CD4-positive, alpha-beta memory T cell (primary cell): Measurements from ENCODE around the gene NDUFV2. TPM values are rescaled to one million over a fixed set of nuclear protein-coding genes. Genes with fewer than 3 reads are reported as not detected.

Source experiments
- CTCF ChIA-PET: fragments of 350-600 bp; sonication (Branson Sonifier 250); formaldehyde crosslinking; loops from one replicate; lab custom pipeline; 2021; ENCODE audit warnings: inconsistent platforms; ENCODE audit not compliant: partially characterized antibody; lab: Charles Lee
- POLR2A ChIA-PET: fragments of 350-600 bp; sonication (Branson Sonifier 250); formaldehyde crosslinking; loops from one replicate; lab custom pipeline; 2021; ENCODE audit not compliant: partially characterized antibody; lab: Charles Lee
- DNase-seq, 5 donors: peaks; one replicate each; pipeline versions ENCODE4 v3.0.0 to v3.0.0-alpha.2; 2020 to 2022; ENCODE audit warnings: mixed read lengths in 1 of 5
- H3K27ac ChIP-seq: one replicate; pipeline ENCODE4 v1.7.0; 2013; ENCODE audit warnings: low read depth, low read length
- H3K27me3 ChIP-seq: 2 replicates; pipeline ENCODE4 v1.7.0; 2013; ENCODE audit warnings: mild to moderate bottlenecking, low read length, moderate library complexity; ENCODE audit not compliant: insufficient read depth
- H3K36me3 ChIP-seq: 2 replicates; pipeline ENCODE4 v1.7.0; 2013; ENCODE audit warnings: mild to moderate bottlenecking, low read length, moderate library complexity; ENCODE audit not compliant: insufficient read depth
- H3K4me1 ChIP-seq: 2 replicates; pipeline ENCODE4 v1.7.0; 2013; ENCODE audit warnings: mild to moderate bottlenecking, low read length, moderate library complexity; ENCODE audit not compliant: insufficient read depth
- H3K4me3 ChIP-seq, 2 donors: one replicate each; pipeline ENCODE4 v1.7.0; 2013; ENCODE audit warnings: low read length in 2 of 2, mild to moderate bottlenecking in 1 of 2
- H3K9me3 ChIP-seq, 2 donors: one replicate each; pipeline ENCODE4 v1.7.0; 2013; ENCODE audit warnings: low read length in 2 of 2, control low read depth in 1 of 2; ENCODE audit not compliant: control insufficient read depth in 1 of 2
- H3K27ac Mint-ChIP-seq, 7 donors: one replicate each; pipeline ENCODE4 v1.8.0; 2020 to 2021; ENCODE audit warnings: mixed read lengths in 7 of 7, mild to moderate bottlenecking in 6 of 7, inconsistent platforms in 3 of 7, moderate library complexity in 3 of 7
- H3K27me3 Mint-ChIP-seq, 2 donors: one replicate each; pipeline ENCODE4 v1.8.0; 2020 to 2021; ENCODE audit warnings: mixed read lengths in 2 of 2
- H3K36me3 Mint-ChIP-seq, 2 donors: one replicate each; pipeline ENCODE4 v1.8.0; 2020 to 2021; ENCODE audit warnings: mixed read lengths in 2 of 2, inconsistent platforms in 1 of 2, mild to moderate bottlenecking in 1 of 2
- H3K4me1 Mint-ChIP-seq, 4 donors: one replicate each; pipeline ENCODE4 v1.8.0; 2020 to 2021; ENCODE audit warnings: mixed read lengths in 4 of 4, mild to moderate bottlenecking in 1 of 4
- H3K4me3 Mint-ChIP-seq, 8 donors: one replicate each; pipeline ENCODE4 v1.8.0; 2020 to 2021; ENCODE audit warnings: mixed read lengths in 8 of 8, mild to moderate bottlenecking in 7 of 8, moderate library complexity in 6 of 8, inconsistent platforms in 3 of 8
- H3K9me3 Mint-ChIP-seq, 8 donors: one replicate each; pipeline ENCODE4 v1.8.0; 2020 to 2021; ENCODE audit warnings: mixed read lengths in 8 of 8, mild to moderate bottlenecking in 5 of 8, inconsistent platforms in 3 of 8, moderate library complexity in 1 of 8
- intact Hi-C: fragments of 100-400 bp; cut with micrococcal nuclease; formaldehyde crosslinking; loops from one replicate; pipeline ENCODE4 v1.15.1; 2023
- polyA plus RNA-seq, 2 donors: library from polyadenylated mRNA; unstranded; fragments of 300-500 nt; fragmentation: Illumina TruSeq; gene quantifications; one replicate each; pipeline ENCODE4 v1.2.3, GENCODE V29; 2021
- total RNA-seq, 2 experiments: library from RNA; stranded (reverse); gene quantifications; one replicate each; pipeline ENCODE4 v1.2.3, GENCODE V29; 2021

Gene NDUFV2
- total and polyA plus RNA-seq, 4 experiments from 2014 or later, result 135 to 281 (median 174) TPM

DNA sequence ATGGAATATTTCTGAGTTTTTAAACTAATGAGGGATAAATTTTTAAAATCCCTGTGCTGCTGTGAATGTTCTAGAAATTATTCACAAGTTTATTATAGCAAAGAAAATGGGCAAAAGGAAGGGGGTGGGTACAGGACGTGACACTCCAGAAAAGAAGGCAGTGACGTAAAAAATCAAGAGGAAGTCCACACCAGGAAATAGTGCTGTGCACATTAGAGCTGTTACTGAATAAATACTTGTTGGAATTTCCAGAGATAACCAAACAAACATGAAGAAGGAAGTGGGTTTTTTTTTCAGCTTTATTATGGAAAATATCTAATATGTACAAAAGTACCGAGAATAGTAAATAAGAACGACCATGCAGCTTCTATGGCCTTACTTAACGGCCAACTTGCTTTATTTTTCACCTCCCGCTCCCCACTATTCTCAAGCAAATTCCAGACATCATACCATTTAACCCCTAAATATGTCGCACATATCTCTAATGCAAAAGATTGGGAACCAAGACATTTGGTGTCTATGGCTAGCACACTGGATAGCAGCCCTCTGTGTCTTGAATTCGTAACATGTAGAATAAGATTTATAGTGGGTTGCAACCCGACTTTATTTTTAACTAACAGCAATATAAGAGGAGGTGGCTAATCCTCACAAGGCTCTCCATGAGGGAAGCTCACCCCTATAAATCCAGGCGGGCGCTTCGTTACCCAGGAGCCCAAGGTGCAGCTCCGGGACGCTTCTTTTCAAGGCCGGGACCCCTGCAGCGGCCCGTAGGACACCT is 580 bp upstream of the NDUFV2 start:
- peaks cover 35 to 65% (median 50%) of the 10 kb centered on the region in 4 donors for H3K4me1 Mint-ChIP-seq
- Histone ChIP-seq H3K9me3 (no peaks in the 10 kb centered on the region), H3K27me3 (no peaks in the 10 kb centered on the region), H3K36me3 (no peaks in the 10 kb centered on the region), H3K4me3 (peak overlapping the region; percentile 81 to 92), H3K4me1 (peaks cover 47% of the 10 kb centered on the region), H3K27ac (peak overlapping the region; percentile 82)
- POLR2A ChIA-PET, result interaction anchor here (0.7 to 14.2 kb wide), 12 partner anchors 8 to 232 kb away, joined by 3 to 453 read pairs (median 9); partner anchors contain the start of genes ANKRD12 and TWSG1
- H3K36me3 Mint-ChIP-seq, result peaks cover 0 to 34% of the 10 kb centered on the region in 2 donors
- no peaks in the 10 kb centered on the region for H3K9me3 Mint-ChIP-seq
- intact Hi-C loops, result loop anchor here (1.0 to 2.0 kb wide), 7 partner anchors 11 to 811 kb away; partner anchors contain the start of genes ANKRD12, RALBP1 and TWSG1
- CTCF ChIA-PET, result interaction anchor here (1.1 to 4.6 kb wide), 10 partner anchors 11 to 231 kb away, joined by 3 to 67 read pairs (median 10); partner anchors contain the start of gene ANKRD12
- peak overlapping the region; percentile 94 to 99 (median 97) for H3K27ac Mint-ChIP-seq
- H3K27me3 Mint-ChIP-seq, result no peaks in the 10 kb centered on the region
- peak overlapping the region; percentile 89 to 96 (median 94) for H3K4me3 Mint-ChIP-seq
- peak; percentile 64 to 72 (median 69) for DNase-seq

DNA sequence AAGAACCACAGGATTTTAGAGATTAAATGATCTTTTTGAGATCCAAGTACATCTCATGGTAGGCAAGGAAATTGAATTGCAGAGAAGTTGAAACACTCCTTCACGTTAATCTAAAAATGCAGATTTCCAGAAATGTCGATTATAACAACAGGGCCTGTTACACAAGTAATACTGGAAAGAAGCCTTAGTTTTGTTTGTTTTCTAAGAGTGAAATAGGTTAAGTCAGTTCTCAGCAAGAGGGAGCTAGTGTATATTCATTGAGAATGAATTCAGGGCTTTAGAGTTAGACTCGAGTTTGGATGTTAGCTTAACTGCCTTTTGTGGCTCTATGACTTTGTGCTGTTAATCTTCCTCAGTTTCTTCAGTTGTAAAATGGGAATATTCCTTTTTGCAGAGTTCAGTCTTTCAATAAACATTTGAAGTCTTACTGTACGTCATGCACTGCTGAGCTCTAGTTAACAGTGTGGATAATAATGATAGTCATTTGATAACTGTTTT is 926 bp downstream of the NDUFV2 start:
- H3K27me3 Mint-ChIP-seq, result no peaks in the 10 kb centered on the region
- peak overlapping the region; percentile 90 to 99 (median 94) for H3K27ac Mint-ChIP-seq
- H3K4me3 Mint-ChIP-seq, result peak overlapping the region; percentile 89 to 96 (median 94)
- intact Hi-C loops, result loop anchor here (1.0 to 2.0 kb wide), 3 partner anchors 14 to 809 kb away; no protein-coding TSS in a partner anchor
- Histone ChIP-seq H3K36me3 (peaks cover 4% of the 10 kb centered on the region), H3K4me3 (peak overlapping the region; percentile 40 to 81), H3K27ac (peak overlapping the region; percentile 82), H3K27me3 (no peaks in the 10 kb centered on the region), H3K4me1 (peaks cover 62% of the 10 kb centered on the region), H3K9me3 (no peaks in the 10 kb centered on the region)
- CTCF ChIA-PET, result interaction anchor here (0.7 to 4.6 kb wide), 14 partner anchors 9 to 85 kb away, joined by 3 to 67 read pairs (median 8); partner anchors contain the start of gene ANKRD12
- H3K4me1 Mint-ChIP-seq, result peaks cover 41 to 72% (median 57%) of the 10 kb centered on the region in 4 donors
- H3K9me3 Mint-ChIP-seq, result no peaks in the 10 kb centered on the region
- POLR2A ChIA-PET, result interaction anchor here (0.6 to 14.2 kb wide), 12 partner anchors 8 to 494 kb away, joined by 3 to 453 read pairs (median 10); partner anchors contain the start of genes ANKRD12 and RAB12
- DNase-seq, result peak in 4 of 5 donors; percentile 38 to 47 (median 44)
- peaks cover 0 to 41% of the 10 kb centered on the region in 2 donors for H3K36me3 Mint-ChIP-seq

DNA sequence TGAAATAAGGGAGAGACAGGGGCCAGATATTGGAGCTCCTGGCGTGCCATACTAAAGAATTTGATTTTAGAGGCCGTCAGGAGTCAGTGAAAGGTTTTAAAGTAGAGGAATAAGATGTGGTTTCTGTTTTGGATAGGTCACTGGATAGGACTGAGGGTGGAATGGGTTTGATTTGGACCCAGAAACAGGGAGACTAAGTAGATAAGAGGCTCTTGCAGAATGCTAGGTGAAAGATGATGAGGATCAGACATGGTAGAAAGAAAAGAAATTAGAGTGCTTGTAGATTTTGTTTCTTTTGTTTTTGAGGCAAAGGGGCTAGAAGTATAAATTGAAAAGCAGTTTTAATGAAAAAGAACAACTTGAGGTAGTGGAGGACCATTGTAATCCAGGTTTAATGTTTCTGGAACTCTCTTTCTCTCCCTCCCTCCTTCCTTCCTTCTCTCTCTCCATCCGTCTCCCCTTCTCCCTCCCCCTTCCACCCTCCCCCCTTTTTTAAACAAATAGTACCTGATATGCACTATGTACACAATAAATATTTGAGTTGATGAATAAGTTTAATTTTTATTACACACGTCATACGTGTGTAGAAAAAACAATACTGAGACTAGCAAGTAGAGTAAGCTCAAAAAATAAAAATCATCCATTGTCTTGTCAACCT is 1.9 kb downstream of the NDUFV2 start:
- intact Hi-C loops, result no loop called here
- CTCF ChIA-PET, result interaction anchor here (0.6 to 4.6 kb wide), 13 partner anchors 12 to 84 kb away, joined by 3 to 67 read pairs (median 8); partner anchors contain the start of gene ANKRD12
- peaks cover 4% of the 10 kb centered on the region for H3K36me3 ChIP-seq
- no peak for DNase-seq
- Mint-ChIP-seq H3K27ac (peak overlapping the region; percentile 90 to 99 (median 94)), H3K9me3 (no peaks in the 10 kb centered on the region), H3K4me3 (peak overlapping the region; percentile 89 to 96 (median 94)), H3K36me3 (peaks cover 0 to 47% of the 10 kb centered on the region in 2 donors), H3K4me1 (peaks cover 47 to 82% (median 65%) of the 10 kb centered on the region in 4 donors), H3K27me3 (no peaks in the 10 kb centered on the region)
- H3K4me1 ChIP-seq, result peaks cover 71% of the 10 kb centered on the region
- H3K27ac ChIP-seq, result peak overlapping the region; percentile 82
- H3K27me3 ChIP-seq, result no peaks in the 10 kb centered on the region
- H3K4me3 ChIP-seq, result peak overlapping the region; percentile 40 to 81
- no peaks in the 10 kb centered on the region for H3K9me3 ChIP-seq
- POLR2A ChIA-PET, result interaction anchor here (0.9 to 14.2 kb wide), 9 partner anchors 8 to 43 kb away, joined by 3 to 453 read pairs (median 16); partner anchors contain the start of gene ANKRD12

DNA sequence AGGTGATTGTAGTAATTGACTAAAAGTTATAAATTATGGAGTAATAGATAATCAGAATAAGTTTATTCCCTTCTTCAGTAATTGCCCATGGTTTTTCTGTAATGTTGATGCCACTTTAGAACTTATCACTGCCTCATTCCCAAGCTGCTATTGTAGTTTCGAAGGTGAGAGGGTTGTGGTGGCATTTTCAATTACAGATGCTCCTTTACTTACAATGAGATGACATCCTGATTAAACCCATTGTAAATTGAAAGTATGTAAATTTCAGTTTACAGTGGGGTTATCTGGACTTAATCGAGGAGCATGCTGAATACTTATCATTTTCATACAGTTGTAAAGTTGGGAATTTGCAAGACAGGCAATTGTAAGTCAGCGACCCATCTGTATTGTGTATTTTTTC is 2.9 kb downstream of the NDUFV2 start:
- H3K36me3 Mint-ChIP-seq, result peaks cover 0 to 53% of the 10 kb centered on the region in 2 donors
- Histone ChIP-seq H3K36me3 (peaks cover 4% of the 10 kb centered on the region), H3K9me3 (no peaks in the 10 kb centered on the region), H3K27ac (peak overlapping the region; percentile 82), H3K4me3 (peak overlapping the region; percentile 40 to 81), H3K27me3 (no peaks in the 10 kb centered on the region), H3K4me1 (peaks cover 82% of the 10 kb centered on the region)
- ChIA-PET POLR2A (interaction anchor here (1.8 to 14.2 kb wide), 4 partner anchors 12 to 30 kb away, joined by 4 to 453 read pairs (median 179); partner anchors contain the start of gene ANKRD12), CTCF (interaction anchor here (1.0 to 4.6 kb wide), 6 partner anchors 11 to 36 kb away, joined by 3 to 67 read pairs (median 5); partner anchors contain the start of gene ANKRD12)
- DNase-seq, result no peak
- intact Hi-C loops, result no loop called here
- no peaks in the 10 kb centered on the region for H3K27me3 Mint-ChIP-seq
- peak overlapping the region; percentile 89 to 96 (median 94) for H3K4me3 Mint-ChIP-seq
- peaks cover 58 to 91% (median 73%) of the 10 kb centered on the region in 4 donors for H3K4me1 Mint-ChIP-seq
- peak overlapping the region; percentile 90 to 99 (median 94) for H3K27ac Mint-ChIP-seq
- no peaks in the 10 kb centered on the region for H3K9me3 Mint-ChIP-seq

DNA sequence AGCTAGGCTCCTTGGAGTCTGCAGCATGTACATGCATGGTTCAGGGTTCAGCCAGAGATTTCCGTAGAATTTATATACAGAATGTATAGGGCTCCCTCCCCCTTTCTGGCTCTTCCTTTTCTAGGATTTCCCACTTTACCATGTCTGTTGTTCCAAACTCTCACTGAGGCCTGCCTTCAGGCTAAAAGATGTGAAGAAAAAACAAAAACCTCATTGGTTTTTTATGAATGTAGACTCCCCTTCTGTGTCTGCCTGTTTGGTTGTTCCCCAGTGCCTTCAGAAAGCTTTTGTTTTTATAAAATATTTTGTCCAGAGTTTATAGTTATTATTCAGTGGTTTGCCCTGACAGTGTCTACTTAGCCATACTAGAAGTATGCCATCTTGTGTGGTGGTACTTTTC is 3.6 kb downstream of the NDUFV2 start:
- H3K27ac ChIP-seq, result peak overlapping the region; percentile 82
- peaks cover 4% of the 10 kb centered on the region for H3K36me3 ChIP-seq
- H3K4me1 Mint-ChIP-seq, result peaks cover 58 to 92% (median 74%) of the 10 kb centered on the region in 4 donors
- no peaks in the 10 kb centered on the region for H3K9me3 Mint-ChIP-seq
- DNase-seq, result no peak
- ChIA-PET POLR2A (interaction anchor here (1.8 to 14.2 kb wide), 4 partner anchors 11 to 29 kb away, joined by 4 to 453 read pairs (median 179); partner anchors contain the start of gene ANKRD12), CTCF (interaction anchor here (0.9 to 4.6 kb wide), 3 partner anchors 10 to 35 kb away, joined by 3 to 58 read pairs (median 4); no protein-coding TSS in a partner anchor)
- no peaks in the 10 kb centered on the region for H3K27me3 Mint-ChIP-seq
- no peaks in the 10 kb centered on the region for H3K27me3 ChIP-seq
- intact Hi-C loops, result no loop called here
- H3K27ac Mint-ChIP-seq, result peak overlapping the region; percentile 90 to 99 (median 94)
- H3K4me3 Mint-ChIP-seq, result peak overlapping the region; percentile 89 to 96 (median 94)
- H3K4me1 ChIP-seq, result peaks cover 85% of the 10 kb centered on the region
- H3K36me3 Mint-ChIP-seq, result peaks cover 0 to 53% of the 10 kb centered on the region in 2 donors
- no peaks in the 10 kb centered on the region for H3K9me3 ChIP-seq
- peak overlapping the region; percentile 40 to 81 for H3K4me3 ChIP-seq

DNA sequence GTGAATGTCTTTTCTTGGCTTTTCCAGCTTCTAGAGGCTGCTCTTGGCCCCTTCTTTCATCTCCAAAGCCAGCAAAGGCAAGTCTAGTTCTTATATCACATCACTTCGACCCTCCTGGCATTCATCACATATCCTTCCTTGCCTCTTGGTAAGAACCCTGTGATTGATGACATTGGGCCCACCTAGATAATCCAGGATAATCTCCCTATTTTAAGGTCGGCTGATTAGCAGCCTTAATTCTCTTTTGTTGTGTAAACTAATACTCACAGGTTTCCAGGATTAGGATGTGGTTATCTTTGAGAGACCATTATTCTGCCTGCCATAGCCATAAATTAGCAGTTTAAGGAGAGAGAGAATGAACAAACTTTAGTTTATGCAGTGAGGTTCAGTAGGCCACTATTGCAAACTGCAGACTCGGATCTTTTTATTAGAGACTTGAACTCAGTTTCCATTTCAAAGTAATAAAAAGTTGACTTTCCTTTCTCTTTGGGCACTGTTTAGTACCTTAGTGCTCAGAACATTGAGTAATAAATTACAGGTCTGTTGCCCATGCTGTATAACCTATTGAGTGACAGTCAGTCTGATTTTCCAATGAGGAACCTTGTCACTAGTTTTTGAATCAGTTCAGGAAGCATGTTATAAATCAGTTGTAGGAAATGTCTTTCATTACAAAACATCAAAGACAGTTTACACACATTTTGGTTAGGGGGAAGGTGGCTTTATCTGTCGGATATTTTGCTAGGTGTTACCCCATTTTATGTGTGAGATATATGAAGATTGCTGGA is 4.5 kb downstream of the NDUFV2 start:
- no peaks in the 10 kb centered on the region for H3K27me3 ChIP-seq
- Mint-ChIP-seq H3K27ac (peak overlapping the region; percentile 80 to 97 (median 90)), H3K4me1 (peaks cover 55 to 94% (median 75%) of the 10 kb centered on the region in 4 donors), H3K9me3 (no peaks in the 10 kb centered on the region), H3K36me3 (peaks cover 0 to 49% of the 10 kb centered on the region in 2 donors), H3K4me3 (peak overlapping the region; percentile 89 to 96 (median 94)), H3K27me3 (no peaks in the 10 kb centered on the region)
- peak overlapping the region in 1 of 2 donors; percentile 81 for H3K4me3 ChIP-seq
- ChIA-PET POLR2A (interaction anchor here (4.3 to 21.8 kb wide), 5 partner anchors 10 to 28 kb away, joined by 19 to 823 read pairs (median 285); partner anchors contain the start of gene ANKRD12), CTCF (interaction anchor here (0.9 to 4.6 kb wide), 3 partner anchors 9 to 34 kb away, joined by 3 to 58 read pairs (median 4); no protein-coding TSS in a partner anchor)
- no peak for DNase-seq
- H3K27ac ChIP-seq, result peak overlapping the region; percentile 82
- intact Hi-C loops, result no loop called here
- peaks cover 86% of the 10 kb centered on the region for H3K4me1 ChIP-seq
- no peaks in the 10 kb centered on the region for H3K9me3 ChIP-seq
- H3K36me3 ChIP-seq, result peaks cover 4% of the 10 kb centered on the region
